Measurements from ENCODE around the gene UNC93B1. TPM values are rescaled to one million over a fixed set of nuclear protein-coding genes. Genes with fewer than 3 reads are reported as not detected.

The UNC93B1 gene
- total RNA-seq, 4 donors from 2014 or later, result 43.5 to 75.9 (median 44.2) TPM

Small RNAs within 50 kb of the gene (small RNA-seq; reads per million reads assigned to genes)
- gene MIR6753, result not detected

Other genes starting within 250 kb of the UNC93B1 start
- gene ALDH3B1, start 6.2 kb upstream of the UNC93B1 start, total RNA-seq, result 100 to 1,000 TPM in 1 of 4 donors, 10 to 100 TPM in 3; 80.4 to 137 (median 91.8) TPM
- gene NDUFS8, start 26.6 kb upstream of the UNC93B1 start, total RNA-seq, result 100 to 1,000 TPM; 143 to 205 (median 180) TPM
- gene TCIRG1, start 34.9 kb upstream of the UNC93B1 start, total RNA-seq, result 100 to 1,000 TPM; 142 to 439 (median 183) TPM
- gene CHKA, start 117.3 kb upstream of the UNC93B1 start, total RNA-seq, result 10 to 100 TPM; 53.7 to 83.9 (median 78.0) TPM
- 10 to 100 TPM; 25.5 to 47.1 (median 40.3) TPM for gene KMT5B, start 209.2 kb upstream of the UNC93B1 start, total RNA-seq